TTC549 (cell line): ENCODE results near the gene YBX1.
"Not testable (repeated sequence)": the region's sequence is repeated elsewhere in the genome, so short reads cannot be mapped to it uniquely, and the experiment has no call there.

Experiments used
- FAIRE-seq: peaks from 2 replicates; lab custom pipeline; 2012; peaks lifted over from hg19 to GRCh38; lab: Jason Lieb, UNC

Gene YBX1

DNA sequence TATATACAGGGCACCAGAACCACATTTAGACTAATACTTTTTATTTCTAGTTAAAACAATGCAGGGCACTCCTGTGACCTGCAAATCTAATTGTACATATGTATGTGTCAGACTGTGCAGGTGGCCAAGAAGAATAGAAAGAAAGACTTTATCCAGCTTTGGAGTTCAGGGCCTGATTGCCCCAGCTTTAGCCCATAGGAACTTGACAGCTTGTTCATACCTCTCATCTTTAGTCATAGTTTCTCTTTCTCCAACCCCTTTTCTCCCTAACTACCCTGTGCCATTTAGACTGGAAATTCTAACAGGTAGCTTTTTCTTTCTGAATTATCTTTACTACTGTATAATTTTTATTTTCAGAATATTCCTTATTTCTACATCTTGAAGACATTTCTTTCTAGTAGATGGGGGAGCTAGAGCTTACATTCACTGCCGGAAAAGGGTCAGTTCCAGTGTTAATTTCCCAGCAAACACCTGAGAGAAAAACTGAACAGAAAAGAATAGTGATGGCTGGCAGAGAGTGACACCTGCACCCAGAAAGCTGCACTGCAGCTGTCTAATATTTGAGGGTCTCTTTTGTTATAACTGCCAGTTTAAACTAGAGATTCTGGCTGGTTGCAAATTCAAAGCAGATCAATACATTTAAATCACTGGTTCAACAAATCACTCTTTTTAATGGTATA, 8.4 kb downstream of the YBX1 start:
- FAIRE-seq, result no peak

DNA sequence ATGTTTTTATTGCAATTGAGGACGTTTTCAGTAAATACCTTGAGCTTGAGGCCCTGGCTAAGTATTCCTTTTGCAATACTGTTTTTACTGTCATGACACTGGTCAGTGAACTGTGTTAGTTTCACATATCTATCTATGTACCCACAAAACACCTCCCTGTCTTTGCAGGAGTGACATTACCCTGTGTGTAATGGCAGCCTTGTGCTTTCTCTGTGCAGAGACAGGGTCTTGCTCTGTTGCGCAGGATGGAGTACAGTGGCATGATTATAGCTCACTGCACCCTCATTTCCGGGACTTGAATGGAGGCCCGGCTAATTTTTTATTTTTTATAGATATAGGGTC, 8.9 kb downstream of the YBX1 start:
- no peak for FAIRE-seq

DNA sequence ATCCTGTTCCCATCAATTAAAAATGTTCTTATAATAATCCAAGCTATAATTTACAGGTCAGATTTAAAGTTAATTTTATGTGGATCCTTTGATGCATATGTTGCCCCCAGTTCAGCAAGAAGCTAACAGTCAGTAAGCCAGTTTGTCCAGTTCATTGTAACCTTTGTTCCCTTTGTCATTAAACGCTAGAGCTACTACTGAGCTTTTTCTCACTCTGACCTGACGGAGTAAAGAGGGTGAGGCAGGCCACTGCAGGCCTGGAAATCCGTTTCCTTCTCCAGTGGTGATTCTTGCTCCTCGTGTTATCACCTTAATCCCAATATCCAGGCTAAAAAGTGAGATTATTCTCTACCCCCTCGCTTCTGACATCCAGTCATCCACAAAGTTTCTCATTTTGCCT, 10.2 kb downstream of the YBX1 start:
- FAIRE-seq, result no peak

DNA sequence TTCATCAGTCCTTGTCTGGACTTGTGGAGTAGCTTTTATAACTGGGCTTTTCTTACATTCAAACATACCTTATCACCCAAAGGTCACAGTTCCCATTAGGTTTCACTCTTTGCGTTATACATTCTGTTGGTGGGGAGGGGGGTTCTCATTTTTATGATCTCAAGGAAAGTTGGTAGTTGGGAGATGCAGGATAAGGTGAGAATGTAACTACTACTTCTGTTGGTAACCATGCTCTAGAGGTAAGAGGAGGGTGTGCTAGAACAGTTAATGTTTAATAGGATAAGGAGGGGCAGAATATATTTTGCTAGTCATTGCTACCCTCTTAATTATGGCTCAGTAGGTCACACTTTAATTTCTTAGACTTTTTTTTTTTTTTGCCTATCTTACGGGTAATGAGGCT, 10.7 kb downstream of the YBX1 start:
- FAIRE-seq, result no peak

DNA sequence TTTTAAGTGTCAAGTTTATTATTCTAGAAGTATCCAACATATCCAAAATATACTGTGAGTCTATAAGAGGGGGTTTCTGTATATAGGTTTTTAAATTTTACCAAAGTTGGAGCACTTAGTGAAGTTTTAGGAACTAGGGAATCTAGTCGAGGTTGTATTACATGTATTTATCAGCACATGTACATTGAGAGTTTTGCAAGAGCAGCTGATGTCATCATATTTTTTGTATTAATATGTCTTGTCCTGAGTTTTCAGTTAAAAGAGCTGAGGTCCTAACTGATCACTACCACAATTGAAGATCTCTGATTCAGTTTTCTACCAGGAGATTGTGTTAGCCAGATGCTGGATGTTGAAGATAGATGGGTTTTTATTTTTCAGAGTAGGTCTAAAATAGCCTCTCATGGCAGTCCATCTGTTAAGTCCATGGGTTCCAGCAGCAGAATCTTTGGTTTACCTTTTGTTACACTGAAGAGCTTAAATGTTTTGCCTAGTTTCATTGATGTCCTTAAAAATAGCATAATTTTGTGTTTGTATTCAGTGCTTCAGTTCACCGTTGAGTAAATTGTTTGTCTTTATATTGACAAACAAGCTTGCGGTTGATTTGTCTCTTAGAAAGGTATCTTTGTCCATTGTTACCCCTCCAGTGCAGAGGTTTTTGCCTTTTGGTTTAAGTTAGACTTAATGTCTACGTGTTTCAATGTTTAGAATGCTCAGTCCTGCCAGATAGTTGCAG, 16.0 kb downstream of the YBX1 start:
- no peak for FAIRE-seq

DNA sequence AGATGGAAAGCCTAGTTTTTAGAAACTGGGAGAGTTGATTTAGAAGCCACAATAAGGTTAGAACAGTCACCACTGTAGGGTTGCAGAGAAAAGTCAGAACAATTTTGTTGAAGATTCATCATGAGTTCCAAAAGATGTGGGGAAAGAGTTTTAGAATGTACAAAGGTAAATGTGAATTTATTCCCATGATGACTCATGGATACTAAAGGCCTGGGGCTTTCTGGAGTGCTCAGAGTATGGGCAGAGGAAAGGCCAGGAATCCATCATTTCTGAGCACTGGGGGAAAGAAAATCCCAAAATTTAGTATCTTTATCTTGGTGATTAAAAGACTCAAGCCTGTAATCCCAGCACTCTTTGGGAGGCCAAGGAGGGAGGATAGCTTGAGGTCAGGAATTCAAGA, 17.8 kb downstream of the YBX1 start:
- FAIRE-seq, result no peak

DNA sequence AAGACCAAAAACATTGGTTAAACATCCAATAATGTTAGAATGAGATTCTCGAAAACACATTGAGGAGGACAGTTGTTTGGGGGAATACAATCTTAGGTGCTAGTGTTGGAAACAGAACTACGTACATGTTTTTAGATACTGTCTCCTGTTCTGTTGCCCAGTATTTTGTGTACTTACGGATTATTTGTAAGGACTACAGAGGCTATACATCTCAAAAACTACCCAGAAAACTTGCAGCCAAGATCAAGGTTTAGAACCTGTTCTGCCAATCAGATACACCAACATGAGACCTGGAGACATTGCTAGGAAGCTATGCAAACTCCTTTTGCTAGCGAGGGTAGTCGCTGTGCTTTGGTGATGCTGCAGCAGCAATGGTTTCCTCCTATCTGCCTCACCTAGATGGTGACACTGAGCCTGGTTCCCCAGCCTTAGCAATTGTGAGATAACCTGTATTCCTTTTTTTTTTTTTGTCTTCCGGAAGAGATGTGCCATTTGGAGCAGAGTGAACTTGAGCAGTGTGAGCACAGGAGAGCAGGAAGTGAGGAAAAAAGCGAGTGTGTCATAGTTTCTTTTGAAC, 21.8 kb downstream of the YBX1 start:
- FAIRE-seq, result no peak

DNA sequence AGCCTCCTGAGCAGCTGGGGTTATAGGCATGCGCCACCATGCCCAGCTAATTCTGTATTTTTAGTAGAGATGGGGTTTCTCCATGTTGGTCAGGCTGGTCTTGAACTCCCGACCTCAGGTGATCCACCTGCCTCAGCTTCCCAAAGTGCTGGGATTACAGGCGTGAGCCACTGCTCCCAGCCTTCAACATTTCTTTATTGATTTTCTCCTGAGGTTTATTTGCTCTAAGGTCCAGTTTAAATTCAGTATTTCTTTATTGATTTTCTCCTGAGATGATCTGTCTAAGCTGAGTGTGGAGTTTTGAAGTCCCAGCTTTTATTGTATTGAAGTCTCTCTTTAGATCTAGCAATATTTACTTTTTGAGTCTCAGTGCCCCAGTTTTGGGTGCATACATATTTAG, 30.6 kb downstream of the YBX1 start:
- not testable (repeated sequence) for FAIRE-seq

DNA sequence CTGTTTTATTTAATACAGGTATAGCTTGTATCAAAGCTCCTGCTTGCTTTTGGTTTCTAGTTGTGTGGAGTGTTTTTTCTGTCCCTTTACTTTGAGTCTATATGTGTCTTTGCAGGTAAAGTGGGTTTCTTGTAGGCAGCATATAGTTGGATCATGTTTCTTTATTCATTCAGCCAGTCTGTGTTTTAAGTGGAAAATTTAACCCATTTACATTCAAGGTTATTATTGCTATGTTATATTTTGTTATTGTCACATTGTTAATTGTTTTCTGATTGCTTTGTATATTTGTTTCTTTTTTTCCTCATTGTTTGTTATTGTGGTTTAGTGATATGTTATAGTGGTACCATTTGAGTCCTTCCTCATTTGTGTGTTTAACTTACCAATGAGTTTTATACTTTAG, 31.1 kb downstream of the YBX1 start:
- no peak for FAIRE-seq

DNA sequence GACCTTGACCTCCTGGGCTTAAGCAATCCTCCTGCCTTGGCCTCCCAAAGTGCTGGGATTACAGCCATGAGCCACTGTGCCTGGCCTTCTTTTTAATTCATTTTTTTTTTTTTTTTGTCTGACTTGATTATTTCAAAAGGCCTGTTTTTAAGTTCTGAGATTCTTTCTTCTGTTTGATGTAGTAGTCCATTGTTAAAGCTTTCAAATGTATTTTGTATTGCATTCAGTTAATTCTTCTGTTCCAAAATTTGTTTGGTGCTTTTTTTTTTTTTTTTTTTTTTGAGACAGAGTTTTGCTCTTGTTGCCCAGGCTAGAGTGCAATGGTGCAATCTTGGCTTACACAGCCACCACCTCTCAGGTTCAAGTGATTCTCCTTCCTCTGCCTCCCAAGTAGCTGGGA, 32.2 kb downstream of the YBX1 start:
- FAIRE-seq, result not testable (repeated sequence)

DNA sequence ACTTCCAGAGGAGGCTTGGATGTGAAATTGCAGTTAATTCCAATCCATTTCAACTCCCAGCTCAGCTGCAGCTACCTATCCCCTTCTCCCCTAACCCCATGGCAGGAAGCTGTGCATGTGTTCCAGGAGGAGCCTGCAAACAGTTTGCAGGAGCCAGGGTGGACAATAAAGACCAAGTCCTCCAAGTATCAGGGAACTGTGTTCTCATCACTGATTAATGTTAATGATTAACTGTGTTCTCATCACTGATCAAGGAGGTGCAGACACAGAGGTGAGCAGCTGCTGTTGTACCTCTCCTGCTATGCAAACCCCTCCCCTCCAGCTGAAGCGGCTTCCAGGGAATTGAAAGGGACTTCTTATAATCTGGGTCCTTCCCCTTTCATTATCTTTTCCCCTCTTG, 38.6 kb downstream of the YBX1 start:
- no peak for FAIRE-seq

DNA sequence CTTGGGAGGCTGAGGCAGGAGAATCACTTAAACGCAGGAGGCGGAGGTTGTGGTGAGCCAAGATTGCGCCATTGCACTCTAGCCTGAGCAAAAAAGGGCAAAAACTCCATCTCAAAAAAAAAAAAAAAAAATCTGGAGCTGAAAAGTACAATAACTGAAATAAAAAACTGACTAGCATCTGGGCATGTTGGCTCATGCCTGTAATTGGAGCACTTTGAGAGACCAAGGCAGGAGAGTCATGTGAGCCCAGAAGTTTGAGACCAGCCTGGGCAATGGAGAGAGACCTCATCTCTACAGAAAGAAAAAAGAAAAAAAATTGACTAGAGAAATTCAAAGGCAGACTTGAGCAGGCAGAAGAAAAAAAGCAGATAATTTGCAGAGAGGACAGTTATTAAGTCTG, 39.7 kb downstream of the YBX1 start:
- no peak for FAIRE-seq

DNA sequence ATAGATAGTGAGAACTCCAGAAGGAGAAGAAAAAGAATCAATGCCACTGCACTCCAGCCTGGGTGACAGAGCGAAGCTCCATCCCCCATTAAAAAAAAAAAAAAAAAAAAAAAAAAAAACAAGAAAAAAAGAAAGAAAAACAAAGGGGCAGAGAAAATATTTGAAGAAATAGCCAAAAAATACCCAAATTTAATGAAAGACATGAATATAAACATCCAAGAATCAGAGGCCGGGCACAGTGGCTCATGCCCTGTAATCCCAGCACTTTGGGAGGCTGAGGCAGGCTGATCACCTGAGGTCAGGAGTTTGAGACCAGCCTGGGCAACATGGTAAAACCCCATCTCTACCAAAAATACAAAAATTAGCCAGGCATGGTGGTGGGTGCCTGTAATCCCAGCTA, 40.2 kb downstream of the YBX1 start:
- not testable (repeated sequence) for FAIRE-seq

DNA sequence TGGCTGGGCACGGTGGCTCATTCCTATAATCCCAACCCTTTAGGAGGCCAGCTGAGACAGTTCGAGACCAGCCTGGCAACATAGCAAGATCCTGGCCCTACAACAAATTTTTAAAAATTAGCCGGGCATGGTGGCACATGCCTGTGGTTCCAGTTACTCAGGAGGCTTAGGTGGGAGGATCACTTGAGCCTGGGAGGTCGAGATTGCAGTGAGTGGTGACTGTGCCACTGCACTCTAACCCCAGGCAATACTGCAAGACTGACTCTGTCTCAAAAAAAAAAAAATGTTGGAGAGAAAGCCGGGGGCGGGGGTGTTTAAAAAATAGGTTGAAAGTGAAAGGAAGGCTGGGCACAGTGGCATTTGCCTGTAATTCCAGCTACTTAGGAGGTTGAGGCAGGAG, 41.3 kb downstream of the YBX1 start:
- no peak for FAIRE-seq

DNA sequence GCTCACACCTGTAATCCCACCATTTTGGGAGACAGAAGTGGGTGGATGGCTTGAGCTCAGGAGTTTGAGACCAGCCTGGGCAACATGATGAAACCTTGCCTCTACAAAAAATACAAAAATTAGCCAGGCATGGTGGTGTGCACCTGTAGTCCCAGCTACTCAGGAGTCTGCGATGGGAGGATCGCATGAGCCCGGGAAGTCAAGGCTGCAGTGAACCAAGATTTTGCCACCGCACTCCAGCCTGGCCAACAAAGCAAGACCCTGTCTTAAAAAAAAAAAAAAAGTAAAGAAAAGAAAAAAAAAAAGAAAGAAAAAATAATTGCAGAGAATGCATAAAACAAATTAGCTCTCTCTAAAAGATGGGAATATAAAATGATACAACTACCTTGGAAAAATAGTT, 43.6 kb downstream of the YBX1 start:
- not testable (repeated sequence) for FAIRE-seq

DNA sequence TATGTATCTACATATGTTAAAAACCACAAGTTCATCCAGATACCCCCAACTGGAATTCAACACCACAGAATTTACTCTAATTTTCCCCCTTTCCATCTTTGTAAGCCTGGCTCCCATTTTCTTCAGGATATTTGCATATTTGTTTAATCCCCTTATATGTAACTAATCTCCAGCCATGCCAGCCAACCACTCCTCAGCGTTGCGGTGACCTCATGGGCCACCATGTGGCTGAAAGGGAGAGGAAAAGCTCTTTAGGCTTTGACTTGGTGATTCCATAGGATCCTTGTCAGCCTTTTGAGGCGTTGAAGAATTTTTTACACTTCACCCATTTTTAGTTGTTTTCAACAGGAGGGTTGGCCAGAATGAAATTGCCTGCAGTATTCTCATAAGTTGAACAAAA, 47.8 kb downstream of the YBX1 start:
- no peak for FAIRE-seq

DNA sequence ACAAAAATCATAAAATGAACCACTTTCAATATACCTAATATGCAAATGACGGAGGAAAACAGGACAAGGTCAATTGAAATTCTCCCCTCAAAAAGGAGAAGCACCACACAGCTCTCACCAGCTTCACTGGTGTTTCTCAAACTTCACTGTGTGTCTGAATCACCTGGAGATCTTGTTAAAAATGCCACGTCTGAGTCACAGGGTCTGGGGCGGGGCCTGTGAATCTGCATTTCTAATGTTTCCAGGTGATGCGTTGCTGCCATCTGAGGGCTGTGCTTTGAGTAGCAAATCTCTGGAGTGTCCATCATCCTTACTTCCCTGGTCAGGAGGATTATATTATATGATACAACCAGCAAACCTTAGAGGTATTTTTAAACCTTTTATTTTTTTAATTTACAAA, 48.8 kb downstream of the YBX1 start:
- no peak for FAIRE-seq

DNA sequence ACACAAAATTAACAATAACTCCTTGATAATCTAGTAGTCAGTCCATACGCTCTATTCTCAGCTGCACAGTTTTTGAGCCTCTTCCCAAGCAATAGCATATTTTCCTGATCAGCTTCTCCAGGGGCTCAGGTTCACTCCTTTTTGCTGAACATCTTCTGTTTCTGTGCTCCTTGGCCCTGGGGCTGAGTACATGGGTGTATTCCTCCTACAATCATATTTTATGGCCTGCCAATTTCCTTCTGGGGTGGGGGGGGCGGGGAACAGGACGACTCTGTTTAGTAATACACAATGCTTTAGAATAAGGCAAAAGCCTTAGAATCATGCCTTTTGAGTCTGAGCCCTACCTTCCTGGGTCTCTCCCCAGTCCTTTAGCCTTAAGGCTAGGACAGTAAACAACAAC, 49.4 kb downstream of the YBX1 start:
- no peak for FAIRE-seq

DNA sequence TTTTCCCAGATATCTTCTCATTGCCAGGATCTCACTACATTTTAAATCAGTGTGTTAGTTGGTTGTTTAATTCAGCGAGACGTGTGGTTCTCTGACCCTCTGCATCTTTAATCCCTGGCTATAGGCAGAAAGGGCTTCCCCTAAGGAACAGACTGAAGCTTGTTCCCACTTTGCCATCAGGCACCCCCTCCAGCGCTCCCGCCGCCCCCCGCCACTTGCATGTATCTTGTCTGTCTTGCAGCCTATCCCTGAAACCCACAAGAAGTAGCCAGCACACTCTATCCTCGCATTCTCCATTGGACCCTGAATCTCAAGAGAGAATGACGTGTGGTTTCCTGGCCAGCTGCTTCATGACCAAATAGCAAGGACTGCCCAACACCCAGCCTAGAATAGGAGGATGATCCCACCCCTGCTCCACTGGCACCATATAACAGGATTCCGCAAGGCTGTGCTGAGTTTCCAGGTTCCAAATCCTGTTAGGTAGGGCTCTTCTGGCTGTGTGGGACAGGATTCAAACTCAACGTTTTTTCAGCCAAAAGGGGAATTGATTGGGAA, 50.0 kb downstream of the YBX1 start:
- FAIRE-seq, result no peak

DNA sequence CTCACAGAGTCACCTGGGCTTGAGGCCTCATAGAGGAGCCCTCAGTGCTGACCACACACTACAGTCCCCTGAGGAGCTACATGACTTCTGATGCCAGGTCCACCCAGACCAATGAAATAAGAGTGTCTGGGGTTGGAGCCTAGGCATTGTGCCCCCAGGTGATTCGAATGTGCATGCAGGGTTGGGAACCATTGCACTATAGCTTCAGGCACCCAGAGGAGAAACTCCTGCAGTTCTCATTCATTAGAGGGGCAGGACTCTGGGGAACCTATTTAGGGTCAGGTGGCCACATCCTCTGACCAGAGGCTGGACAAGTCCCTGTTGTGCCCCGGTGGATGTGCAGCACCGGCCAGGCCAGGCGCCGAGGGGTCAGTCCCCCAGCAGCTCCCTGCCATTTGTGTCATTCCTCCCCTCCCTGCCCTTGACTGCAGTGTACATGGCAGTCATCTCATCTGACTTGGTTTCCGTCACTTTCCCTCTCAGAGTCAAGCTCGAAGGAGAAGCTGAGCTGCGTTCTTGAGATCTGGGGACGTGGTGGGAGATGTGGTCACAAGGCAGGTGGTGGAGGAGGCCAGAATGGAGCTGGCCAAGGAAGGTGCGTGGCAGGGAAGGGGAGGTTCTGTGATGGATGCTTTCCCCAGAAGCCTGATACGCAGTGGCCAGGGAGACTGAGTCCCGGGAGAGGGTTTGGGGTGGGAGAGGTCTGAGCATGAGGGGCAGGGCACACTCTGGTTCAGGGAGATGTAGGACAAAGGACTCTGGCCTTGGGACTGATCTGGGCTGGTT, 51.4 kb downstream of the YBX1 start:
- no peak for FAIRE-seq

DNA sequence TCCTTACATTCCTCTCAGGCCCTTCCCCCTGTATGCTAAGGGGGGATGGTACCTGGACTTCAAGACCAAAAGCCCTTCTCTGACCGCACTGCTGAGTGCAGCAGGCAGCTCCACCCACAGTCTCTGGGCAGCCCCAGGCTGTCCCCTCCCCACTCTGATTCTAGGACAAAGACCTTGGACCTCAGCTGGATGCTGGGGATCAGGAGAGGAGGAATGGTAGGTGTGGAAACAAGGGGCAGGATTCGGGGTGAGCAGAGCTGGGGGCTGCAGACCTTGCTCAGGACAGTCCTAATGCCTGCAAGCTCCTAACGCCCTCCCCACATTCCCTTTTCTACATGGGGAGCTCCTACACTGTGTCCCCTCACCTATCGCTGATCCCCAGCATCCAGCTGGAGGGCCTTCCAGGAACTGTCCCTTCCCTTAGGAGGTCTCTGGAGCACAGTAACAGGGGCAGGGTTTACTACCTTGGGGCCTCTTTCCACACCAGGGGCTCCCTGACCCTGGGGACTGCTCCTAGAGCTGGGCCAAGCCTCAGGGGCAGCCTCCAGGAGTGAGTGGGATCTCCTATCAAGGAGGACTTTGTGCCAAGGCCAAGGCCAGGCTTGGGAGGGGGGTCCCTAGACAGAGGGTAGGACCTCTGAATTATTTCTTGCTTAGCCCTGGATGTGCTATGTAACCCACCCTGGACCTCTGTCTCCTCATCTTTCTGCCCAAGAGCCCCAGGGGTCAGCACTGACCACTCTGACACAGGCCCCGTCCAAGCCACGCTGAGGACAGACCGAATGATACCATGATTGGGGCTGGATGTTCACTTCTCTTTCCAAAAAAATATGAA, 52.2 kb downstream of the YBX1 start:
- no peak for FAIRE-seq

DNA sequence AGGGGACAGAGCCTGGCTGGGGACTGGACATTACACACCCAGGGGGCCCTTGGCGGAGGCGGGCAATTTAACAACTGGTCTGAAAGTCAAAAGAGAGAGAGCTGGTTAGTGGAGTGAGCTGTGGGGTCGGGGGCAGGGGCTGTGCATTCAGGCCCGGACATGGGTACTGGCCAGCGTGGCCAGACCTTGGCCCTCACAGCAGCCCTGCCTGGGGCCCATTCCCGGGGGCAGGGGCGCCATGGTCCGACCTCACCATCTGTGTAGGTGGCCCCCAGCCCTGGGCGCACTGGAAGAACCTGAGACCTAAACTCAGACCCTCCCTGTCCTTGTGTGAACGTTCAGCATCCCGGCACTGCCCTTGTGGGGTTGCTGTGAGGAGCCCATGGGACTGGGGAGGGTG, 52.8 kb downstream of the YBX1 start:
- FAIRE-seq, result no peak
